ENCODE measurements around the gene CACNA2D1.

- TF ChIP-seq EZH2 (IDR thresholded peaks at IDR 0.05; ENCODE audit: low read length, unreplicated experiment) (no peak), CTCF (conservative IDR thresholded peaks at IDR 0.05; ENCODE audit: low read depth, low read length) (no peak), EZH2phosphoT487 (IDR thresholded peaks at IDR 0.05; ENCODE audit: borderline replicate concordance, low read length) (no peak)
These were observed 123.9 kb downstream of the CACNA2D1 start for GRCh38 chr7:82319674-82320118.

All from PC-3 (cell line).